ENCODE measurements around the gene NDUFA13.

Gene NDUFA13

GRCh38 chr19:19533841-19534240 lies 17.8 kb downstream of the NDUFA13 start:
- no peak for DNase-seq (ENCODE audit: low read depth)

- DNase-seq (ENCODE audit: low read depth): no peak
These were observed 18.7 kb downstream of the NDUFA13 start for GRCh38 chr19:19534556-19535265.

- DNase-seq (ENCODE audit: low read depth): no peak
These were observed 19.5 kb downstream of the NDUFA13 start for GRCh38 chr19:19535311-19536191.

- DNase-seq (ENCODE audit: low read depth): no peak
These were observed 21.3 kb downstream of the NDUFA13 start for GRCh38 chr19:19537075-19538048.

GRCh38 chr19:19538061-19538784 lies 22.2 kb downstream of the NDUFA13 start, which contains the start of gene CILP2:
Gene CILP2, plus strand, starts transcription at chr19:19538265. Its CDS starts 85 bp downstream, at chr19:19538350.
- DNase-seq (ENCODE audit: low read depth): no peak

GRCh38 chr19:19538785-19539166 lies 22.8 kb downstream of the NDUFA13 start:
- no peak for DNase-seq (ENCODE audit: low read depth)

- no peak for DNase-seq (ENCODE audit: low read depth)
These were observed 23.7 kb downstream of the NDUFA13 start for GRCh38 chr19:19539698-19540063.

- no peak for DNase-seq (ENCODE audit: low read depth)
These were observed 24.2 kb downstream of the NDUFA13 start for GRCh38 chr19:19540064-19540714.

- no peak for DNase-seq (ENCODE audit: low read depth)
These were observed 24.9 kb downstream of the NDUFA13 start for GRCh38 chr19:19540715-19541515.

- no peak for DNase-seq (ENCODE audit: low read depth)
These were observed 25.6 kb downstream of the NDUFA13 start for GRCh38 chr19:19541616-19542015.

GRCh38 chr19:19542507-19542906 lies 26.5 kb downstream of the NDUFA13 start:
- no peak for DNase-seq (ENCODE audit: low read depth)

GRCh38 chr19:19543101-19543500 lies 27.1 kb downstream of the NDUFA13 start:
- no peak for DNase-seq (ENCODE audit: low read depth)

GRCh38 chr19:19543640-19544039 lies 27.6 kb downstream of the NDUFA13 start:
- DNase-seq (ENCODE audit: low read depth): no peak

- DNase-seq (ENCODE audit: low read depth): no peak
These were observed 28.4 kb downstream of the NDUFA13 start for GRCh38 chr19:19544257-19544953.

- DNase-seq (ENCODE audit: low read depth): no peak
These were observed 29.0 kb downstream of the NDUFA13 start for GRCh38 chr19:19544954-19545591.

GRCh38 chr19:19545707-19546106 lies 29.7 kb downstream of the NDUFA13 start:
- no peak for DNase-seq (ENCODE audit: low read depth)

GRCh38 chr19:19546751-19547162 lies 30.7 kb downstream of the NDUFA13 start:
- DNase-seq (ENCODE audit: low read depth): no peak

GRCh38 chr19:19547674-19548336 lies 31.8 kb downstream of the NDUFA13 start:
- DNase-seq (ENCODE audit: low read depth): no peak

Measured in CMK (cell line).